ENCODE data around the gene DUSP12. TPM values are rescaled to one million over a fixed set of nuclear protein-coding genes. Genes with fewer than 3 reads are reported as not detected.

The DUSP12 gene
- total and polyA plus RNA-seq, 9 of the 15 experiments (the other 6 are each of a cell fraction or from before 2014, with no cell fraction given), result 10.4 to 81.4 (median 43.6) TPM

DNA sequence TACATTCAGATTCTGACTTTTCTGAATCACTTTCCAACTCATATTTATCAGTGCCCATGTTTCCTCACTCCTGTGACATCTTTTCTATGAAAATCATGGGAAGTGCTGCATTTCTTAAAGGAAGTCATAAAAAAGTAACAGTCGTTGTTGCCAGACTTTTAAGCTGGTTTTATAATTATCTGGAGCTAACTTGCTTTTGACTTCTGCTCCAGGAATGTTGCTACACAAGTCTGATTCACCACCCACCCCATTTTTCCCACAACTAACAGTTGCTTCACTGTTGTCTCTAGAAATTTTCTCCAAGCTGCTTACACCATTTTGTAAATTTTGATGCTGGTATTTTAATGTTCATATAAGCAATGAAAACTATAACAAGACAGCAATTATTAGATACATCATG lies 16.1 kb upstream of the DUSP12 start (continued):
- no peak for TF ChIP-seq MIER1 (IDR thresholded peaks at IDR 0.05; ENCODE audit: low read depth)
- peak; percentile 23; the same call in 1 of the 2 replicates for TF ChIP-seq FOSL1 (tag; conservative IDR thresholded peaks at IDR 0.05)

DNA sequence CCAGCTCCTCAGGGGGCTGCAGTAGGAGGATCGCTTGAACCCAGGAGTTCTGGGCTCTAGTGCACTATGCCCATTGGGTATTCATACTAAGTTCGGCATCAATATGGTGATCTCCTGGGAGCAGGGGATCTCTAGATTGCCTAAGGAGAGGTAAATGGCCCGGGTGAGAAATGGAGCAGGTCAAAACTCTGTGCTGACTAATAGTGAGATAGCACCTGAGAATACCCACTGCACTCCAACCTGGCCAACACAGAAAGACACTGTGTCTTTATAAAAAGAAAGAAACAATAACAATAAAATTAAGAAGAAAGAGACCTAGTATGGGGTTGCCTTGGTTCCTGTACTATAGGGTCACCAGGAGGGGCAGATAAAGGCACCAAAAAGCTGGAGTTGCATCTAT lies 13.7 kb upstream of the DUSP12 start:
- no TSS peak for BruUV-seq (replicated peaks)
- WGBS (ENCODE audit: insufficient coverage, low coverage, missing lambda C conversion rate), result 61% methylated on average over 3 of the region's 3 CpGs
- Histone ChIP-seq H3K4me3 (no peak overlapping the region), H3K9ac (ENCODE audit: insufficient read depth in 1 of 2, low read depth in 2 of 2, low read length in 2 of 2) (no peak overlapping the region; a peak in 1 of 4 replicates), H3K9me1 (ENCODE audit: control insufficient read depth, insufficient read depth, low read length) (no peaks in the 10 kb centered on the region), H3K36me3 (ENCODE audit: control insufficient read depth, insufficient read depth, low read length) (no peaks in the 10 kb centered on the region), H3K9me3 (replicated peaks; ENCODE audit: control insufficient read depth, insufficient read depth, low read depth, low read length) (no peaks in the 10 kb centered on the region), H3K79me2 (ENCODE audit: control insufficient read depth, insufficient read depth, low read length) (no peaks in the 10 kb centered on the region), H2AFZ (ENCODE audit: low read depth, low read length) (peak overlapping the region; percentile 68; the same call in 1 of the 2 replicates), H3K4me1 (replicated peaks in 1 of 2; ENCODE audit: control insufficient read depth in 2 of 2, insufficient read depth in 2 of 2, low read length in 2 of 2) (peaks cover 12 to 40% of the 10 kb centered on the region in 2 experiments; a peak in 4 of 5 replicates), H4K20me1 (replicated peaks; ENCODE audit: control insufficient read depth, insufficient read depth, low read length) (no peaks in the 10 kb centered on the region), H3K27me3 (ENCODE audit: control insufficient read depth in 2 of 2, insufficient read depth in 2 of 2, low read length in 2 of 2) (no peaks in the 10 kb centered on the region), H3K4me2 (ENCODE audit: insufficient read depth, low read length) (no peak overlapping the region), H3K27ac (ENCODE audit: extremely low read depth, low read depth, low read length) (no peak overlapping the region)
- FAIRE-seq (no peak), DNase-seq (ENCODE audit: extremely low read depth in 1 of 4, low spot score in 3 of 4) (no peak), ATAC-seq (no peak)
- intact Hi-C loops (cut with micrococcal nuclease) (no loop called here), in situ Hi-C loops (cut with MboI) (no loop called here)
- ChIA-PET POLR2A (no interaction called here), CTCF (ENCODE audit: low intra/inter-chr PET ratio) (no interaction called here)
- TF ChIP-seq, protein P1, sequence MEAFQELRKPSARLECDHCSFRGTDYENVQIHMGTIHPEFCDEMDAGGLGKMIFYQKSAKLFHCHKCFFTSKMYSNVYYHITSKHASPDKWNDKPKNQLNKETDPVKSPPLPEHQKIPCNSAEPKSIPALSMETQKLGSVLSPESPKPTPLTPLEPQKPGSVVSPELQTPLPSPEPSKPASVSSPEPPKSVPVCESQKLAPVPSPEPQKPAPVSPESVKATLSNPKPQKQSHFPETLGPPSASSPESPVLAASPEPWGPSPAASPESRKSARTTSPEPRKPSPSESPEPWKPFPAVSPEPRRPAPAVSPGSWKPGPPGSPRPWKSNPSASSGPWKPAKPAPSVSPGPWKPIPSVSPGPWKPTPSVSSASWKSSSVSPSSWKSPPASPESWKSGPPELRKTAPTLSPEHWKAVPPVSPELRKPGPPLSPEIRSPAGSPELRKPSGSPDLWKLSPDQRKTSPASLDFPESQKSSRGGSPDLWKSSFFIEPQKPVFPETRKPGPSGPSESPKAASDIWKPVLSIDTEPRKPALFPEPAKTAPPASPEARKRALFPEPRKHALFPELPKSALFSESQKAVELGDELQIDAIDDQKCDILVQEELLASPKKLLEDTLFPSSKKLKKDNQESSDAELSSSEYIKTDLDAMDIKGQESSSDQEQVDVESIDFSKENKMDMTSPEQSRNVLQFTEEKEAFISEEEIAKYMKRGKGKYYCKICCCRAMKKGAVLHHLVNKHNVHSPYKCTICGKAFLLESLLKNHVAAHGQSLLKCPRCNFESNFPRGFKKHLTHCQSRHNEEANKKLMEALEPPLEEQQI (IDR thresholded peaks at IDR 0.05), result no peak
- TF ChIP-seq PHF8 (IDR thresholded peaks at IDR 0.05; ENCODE audit: borderline replicate concordance, low read length), result no peak
